HG03175 (cell line): ENCODE data around the gene IWS1.
"Not testable (repeated sequence)": the region's sequence is repeated elsewhere in the genome, so short reads cannot be mapped to it uniquely, and the experiment has no call there.

Experiments
- ATAC-seq: cut with Tn5 transposase; IDR thresholded peaks from one replicate; pipeline ENCODE4 v1.9.1; 2021; ENCODE audit warnings: mild to moderate bottlenecking, moderate library complexity; ENCODE audit not compliant: unreplicated experiment

IWS1 gene

DNA sequence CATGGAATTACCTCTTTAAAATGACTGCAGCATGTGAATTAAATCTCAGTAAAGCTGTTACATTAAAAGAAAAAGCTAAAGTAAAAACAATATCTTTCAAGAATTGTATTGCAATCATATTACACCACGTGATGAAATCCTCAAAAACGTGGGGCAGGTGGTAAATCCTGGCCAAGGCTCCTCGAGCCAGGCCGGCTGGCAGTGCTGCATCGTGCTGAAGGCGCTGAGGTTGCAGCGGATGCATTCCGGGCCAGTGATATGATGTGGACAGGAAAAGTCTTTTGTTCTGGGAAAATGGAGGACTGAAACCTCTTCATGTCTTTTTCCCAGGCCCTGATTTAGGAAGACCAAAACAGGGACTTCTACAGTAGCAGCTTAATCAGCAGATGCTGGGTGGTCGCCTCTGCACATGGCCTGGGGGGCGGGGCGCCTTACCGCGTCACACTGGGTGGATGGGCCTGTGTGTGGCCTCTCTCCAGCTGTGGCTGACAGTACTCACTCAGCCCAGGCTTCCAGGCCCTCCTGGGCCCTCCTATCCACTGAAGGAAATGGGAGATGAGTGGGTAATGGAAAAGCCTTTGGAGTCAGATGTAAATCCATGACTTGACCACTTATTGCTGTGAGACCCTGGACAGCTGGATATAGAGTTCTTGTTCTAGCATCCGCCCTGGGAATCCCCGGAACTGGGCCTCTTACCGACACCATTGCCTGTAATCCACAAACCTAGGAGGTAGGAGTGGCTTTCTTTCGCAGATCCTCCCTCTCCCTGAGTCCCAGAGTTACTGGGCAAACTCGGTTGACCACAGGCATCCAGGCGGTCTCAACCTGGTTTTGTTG is 62.9 kb downstream of the IWS1 start:
- ATAC-seq: no peak

DNA sequence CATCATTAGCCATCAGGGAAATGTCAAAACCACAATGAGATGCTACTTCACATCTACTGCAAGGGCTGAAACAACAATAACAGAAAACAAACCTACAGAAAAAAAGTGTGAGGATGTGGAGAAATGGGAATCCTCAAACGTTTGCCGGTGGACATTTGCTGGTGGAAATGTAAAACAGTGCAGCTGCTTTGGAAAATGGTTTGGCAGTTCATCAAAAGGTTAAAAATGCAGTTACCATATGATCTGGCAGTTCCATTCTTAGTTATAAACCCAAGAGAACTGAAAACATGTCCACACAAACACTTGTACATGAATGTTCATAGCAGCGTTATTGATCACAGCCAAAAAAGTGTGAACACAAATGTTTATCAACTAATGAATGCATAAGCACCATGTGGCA is 63.8 kb downstream of the IWS1 start:
- ATAC-seq: no peak

DNA sequence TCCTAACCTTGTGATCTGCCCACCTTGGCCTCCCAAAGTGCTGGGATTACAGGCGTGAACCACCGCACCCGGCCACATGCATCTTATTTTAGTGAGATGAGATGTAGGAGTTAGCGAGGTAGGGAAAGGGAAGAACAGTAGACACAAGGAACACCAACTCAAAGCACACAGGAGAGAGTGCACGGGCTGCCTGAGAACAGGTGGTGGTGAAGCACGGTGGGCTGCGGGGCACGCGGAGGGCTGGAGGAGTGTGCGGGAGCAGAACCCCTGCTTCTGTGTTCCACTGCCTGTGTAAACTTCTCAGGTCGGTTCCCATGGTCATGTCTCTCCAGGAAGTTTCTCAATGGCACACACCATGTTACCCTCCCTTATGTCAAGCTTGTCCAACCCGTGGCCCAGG is 69.3 kb downstream of the IWS1 start:
- ATAC-seq: no peak

DNA sequence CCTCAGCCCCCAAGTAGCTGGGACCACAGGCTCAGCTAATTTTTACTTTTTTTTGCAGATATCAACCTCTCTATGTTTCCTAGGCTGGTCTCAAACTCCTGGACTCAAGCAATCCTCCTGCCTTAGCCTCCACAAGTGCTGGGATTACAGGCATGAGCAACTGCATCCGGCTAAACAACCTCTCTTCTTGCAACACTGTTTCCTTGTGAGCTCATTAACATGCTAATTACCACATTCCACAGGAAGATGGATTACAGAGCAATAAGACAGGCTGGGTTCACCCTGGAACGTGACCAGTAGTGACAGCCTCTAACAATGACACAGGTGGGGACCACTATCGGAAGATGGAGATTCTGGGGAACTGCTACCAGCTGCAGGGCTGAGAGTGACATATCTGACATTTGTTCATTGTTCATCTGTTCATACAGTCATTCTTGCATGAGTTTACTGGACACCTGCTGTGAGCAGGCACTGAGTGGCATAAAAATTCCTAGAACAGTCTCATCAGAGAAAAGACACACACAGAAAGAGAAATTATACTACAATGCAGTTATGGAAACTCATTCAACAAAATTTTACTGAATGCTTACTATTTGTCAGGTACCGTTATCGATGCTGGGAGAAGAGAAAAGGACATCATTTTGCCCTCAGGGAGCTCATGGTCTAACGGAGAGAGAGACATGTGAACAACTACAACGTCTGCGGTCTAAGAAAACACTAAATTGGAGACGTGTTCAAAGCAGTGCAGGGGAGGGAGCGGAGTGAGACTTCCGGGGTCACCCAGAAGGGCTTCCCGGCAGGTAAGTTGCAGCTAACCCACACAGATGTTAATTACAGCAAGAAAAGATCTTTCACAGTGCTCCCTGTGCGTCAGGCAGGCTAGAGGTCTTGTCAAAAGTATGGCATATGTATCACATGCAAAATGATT is 70.5 kb downstream of the IWS1 start:
- no peak for ATAC-seq

DNA sequence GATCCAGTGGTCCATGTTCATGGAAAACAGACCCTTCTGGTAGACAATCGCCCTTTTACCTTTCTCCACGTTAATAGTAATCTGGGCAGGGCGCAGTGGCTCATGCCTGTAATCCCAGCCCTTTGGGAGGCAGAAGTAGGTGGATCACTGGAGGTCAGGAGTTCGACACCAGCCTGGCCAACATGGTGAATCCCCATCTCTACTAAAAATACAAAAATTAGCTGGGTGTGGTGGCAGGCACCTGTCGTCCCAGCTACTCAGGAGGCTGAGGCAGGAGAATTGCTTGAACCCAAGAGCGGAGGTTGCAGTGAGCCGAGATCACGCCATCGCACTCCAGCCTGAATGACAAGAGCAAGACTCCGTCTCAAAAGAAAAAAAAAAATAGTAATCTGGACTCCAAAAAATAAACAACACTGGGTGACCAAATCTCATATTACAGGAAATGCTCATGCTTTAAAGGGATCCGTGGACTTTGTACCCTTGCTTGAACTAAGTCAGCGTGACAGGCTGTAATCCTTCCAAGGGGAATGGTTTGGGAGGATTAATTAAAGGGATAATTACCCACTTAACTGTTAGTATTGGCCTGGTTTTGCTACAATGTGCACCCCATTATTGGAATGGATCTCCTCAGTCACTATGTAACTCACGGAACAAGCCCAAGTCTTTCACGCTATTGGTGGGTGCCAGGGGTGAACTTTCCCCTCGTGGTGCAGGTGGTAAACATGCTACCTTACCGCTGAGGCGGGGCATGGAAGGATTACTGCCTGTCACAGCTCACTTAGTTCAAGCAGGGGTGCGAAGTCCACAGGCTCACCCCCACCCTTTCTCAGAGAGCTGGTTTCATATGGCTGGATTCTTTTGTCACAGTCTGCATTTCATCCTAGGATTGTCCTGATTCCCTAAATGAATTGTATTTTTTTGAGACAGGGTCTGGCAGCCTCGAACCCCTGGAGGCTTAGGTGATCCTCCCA is 71.4 kb downstream of the IWS1 start:
- ATAC-seq: no peak

DNA sequence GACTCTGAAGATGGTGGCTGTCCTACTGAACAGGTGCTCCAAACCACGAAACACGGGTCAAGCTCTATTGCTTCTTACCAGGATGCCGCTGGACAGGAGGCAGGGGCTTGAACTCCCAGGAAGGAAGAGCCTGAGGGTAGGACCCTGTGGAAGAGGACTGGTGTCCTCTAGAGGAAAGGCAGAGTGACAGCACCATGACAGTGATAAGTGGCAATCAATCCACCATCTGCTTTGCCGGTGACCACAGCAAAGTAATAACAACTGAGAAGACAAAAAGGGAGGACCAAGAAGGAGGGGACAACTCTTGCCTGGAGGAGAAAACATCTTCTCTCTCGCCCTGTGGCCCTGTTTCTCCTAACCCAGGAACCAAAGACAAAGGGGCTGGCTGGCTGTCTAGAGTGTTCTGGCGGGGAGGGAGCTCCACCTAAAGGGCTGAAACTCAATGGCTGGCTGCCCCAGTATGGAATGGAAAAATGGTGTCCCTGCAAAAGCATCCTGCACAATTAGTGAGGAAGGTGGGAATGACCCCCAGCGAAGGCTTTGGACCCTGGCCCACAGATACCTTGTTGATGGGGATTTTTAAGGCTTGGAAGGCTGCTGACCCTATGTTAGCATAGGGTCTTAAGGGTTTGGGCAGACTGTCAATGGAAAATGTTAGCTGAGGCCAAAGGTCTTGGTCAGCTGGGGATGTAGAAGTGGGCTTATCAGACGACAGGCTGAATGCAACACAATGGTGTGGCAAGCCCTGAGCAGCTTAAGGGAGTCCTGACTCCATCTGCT is 72.7 kb downstream of the IWS1 start:
- no peak for ATAC-seq

DNA sequence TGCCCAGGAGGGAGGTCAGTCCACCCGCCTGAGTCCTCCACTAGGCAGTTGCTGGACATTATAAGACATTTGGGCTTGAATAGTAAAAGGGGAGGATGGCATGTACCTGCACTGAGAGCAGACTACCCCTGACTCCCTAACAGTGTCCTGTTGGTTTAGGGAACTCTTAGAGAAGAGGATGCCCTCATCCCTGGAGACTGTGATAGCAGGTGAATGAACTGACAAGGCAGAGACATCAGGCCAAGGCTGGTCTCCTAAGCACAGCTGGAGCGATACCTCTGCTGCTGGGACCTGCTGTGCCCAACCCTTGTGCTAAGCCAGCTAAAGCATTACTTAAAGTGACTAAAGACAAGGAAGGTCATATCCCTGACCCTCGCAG is 73.3 kb downstream of the IWS1 start:
- no peak for ATAC-seq

DNA sequence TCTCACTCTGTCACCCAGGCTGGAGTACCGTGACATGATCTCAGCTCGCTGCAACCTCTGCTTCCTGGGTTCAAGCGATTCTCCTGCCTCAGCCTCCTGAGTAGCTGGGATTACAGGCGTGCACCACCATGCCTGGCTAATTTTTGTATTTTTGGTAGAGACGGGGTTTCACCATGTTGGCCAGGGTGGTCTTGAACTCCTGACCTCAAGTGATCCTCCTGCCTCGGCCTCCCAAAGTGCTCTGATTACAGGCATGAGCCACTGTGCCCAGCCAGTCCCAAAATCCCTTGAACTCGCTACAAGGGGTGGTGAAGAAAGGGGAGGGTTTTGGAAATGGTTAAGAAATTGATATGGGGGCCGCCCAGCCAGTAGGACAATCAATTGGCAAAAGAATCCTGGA is 73.9 kb downstream of the IWS1 start:
- not testable (repeated sequence) for ATAC-seq

DNA sequence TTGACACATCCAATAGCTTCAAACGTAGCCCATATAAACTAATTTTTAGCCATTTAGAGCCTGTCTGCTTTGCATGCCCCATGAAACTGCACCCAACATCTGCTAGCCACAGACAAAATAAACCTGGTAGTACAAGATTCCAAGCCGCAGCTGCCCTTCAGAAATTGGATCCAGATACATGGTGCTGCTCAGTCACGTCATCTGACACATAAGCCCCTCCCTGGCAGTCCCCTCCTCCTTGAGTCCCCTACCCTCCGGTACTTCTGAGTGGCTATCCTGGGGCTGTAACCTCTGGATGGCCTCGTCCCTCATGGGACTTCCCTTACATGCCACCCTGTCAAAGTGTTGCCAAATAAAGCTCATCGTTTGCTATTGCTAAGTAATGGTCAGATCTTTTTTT is 74.3 kb downstream of the IWS1 start:
- ATAC-seq: no peak

DNA sequence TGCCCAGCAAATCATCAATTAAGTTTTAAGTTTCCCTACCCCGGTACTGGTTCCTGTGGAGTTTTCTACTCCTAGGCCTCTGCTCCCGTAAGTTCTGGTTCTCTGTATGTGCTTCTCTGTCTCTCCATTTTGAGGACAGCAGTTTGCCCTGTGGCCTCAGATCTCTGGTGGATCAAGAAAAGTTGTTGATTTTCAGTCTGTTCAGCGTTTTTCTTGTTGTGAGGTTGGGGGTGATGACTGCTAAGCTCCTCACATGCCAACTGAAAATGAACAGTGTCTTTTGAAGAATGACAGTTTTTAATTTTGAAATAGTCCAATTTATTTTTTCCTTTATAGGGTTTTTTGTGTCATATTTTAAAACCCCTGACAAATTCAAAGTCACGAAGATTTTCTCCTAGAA is 76.4 kb downstream of the IWS1 start:
- ATAC-seq: no peak

DNA sequence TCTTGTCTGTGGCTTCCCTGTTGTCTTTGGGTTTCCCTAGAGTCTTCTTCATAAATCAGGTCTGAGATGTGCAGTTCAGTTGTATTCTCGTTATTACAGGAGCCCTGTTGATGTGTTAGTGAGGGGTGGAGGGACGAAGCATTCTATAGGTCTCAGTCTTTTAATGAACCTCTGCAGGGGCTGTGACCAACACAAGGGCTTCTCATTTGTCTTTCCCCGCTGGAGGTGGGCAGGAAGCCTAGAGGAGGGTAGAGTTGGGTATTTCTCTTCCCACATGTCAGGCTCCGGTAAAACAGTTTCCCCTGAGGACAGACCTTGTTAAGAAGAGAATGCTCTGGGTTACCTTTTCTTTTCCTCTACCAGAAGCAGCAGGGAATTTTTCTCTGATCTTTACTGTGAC is 76.9 kb downstream of the IWS1 start:
- no peak for ATAC-seq

DNA sequence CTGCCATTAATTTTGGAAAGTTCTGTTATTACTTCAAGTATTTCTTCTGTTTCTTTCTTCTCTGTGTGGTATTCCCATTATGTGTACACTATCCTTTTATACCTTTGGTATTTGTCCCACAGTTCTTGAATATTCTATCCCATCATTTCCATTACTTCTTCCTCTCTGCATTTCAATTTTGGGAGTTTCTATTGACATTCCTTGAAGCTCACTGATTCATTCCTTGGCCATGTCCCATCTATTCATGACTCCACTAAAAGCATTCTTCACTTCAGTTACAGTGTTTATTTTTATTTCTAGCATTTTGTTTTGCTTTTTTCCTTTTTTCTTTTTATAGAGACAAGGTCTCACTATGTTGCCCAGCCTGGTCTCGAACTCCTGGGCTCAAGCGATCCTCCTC is 77.8 kb downstream of the IWS1 start:
- no peak for ATAC-seq

DNA sequence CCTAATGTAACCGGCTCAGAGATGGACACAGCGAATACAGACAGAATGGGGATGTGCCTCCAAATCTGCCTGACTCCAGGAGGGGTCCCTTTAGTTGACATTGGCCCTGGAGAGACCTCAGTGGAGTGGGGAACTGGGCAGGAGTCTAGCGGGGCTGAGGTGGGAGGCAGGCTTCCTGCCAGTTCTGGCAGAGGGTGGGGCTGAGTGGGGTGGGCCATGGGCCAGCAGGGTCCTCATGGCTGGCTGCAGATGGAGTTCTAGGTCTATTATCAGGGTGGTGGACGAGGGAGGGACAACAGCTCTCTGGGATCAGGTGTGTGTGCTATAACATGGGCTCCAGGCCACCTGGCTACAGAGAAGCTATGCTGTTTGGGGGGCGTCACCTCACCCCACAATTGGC is 86.9 kb downstream of the IWS1 start:
- no peak for ATAC-seq

DNA sequence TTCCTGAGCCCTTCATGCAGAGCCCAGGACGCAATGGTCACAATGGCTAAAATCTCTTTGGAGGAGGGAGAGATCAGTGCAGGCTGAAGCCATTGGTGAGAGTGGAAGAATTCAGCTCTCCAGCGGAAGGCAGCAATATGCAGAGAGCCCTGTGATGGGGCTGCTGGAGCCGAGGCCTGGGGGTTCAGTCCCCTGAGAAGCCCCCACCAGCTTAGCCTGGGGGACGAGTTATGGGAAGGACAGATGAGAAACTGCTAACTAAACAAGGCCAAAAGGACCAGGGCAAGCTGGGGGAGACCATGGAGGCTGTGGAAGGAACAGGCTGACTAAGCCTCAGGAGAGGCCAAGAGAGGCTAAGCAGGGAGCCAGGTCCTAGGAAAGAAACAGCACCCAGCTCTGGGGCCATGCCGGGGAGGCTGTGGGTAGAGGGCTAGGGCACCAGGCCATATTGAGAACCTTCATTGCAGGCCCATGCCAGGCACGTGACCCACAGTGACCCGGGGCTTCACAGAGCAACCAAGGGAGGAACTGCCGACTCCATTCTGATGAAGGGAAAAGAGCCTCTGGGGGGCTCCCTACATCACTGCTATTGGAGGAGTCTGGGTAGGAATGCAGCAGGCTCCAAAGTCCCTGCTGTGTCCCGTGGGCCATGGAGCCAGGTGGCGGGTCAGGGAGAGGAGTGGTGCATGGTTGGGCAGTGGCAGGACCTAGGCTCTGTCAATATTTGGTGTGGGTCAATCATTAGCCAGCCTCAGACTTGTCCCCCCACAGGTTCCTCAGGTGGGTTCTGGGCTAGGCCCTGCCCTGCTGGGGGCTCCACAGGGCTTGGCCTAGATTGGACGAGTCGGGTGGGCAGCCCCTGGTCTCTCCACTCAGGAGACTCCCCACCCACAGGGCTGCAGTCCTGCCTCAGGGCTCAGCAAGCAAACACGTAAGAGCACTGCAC is 88.2 kb downstream of the IWS1 start:
- ATAC-seq: no peak

DNA sequence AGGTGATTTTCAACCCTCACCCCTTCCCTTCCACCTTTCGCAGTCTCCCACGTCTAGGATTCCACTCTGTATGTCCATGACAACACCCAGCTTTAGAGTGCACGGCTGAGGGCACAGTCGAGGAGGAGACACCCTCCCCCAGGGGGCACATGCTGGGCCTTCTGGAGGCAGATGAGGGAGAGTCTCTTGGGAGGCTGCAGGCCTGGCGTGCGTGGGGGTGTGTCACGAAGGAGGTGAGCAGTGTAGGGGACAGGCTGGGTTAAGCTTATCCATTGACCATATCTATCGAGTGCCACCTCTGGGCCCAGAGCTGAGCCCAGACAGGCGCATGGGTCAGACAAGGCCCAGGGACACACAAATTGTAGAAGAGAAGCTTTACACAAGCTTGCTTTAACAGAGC is 89.2 kb downstream of the IWS1 start:
- ATAC-seq: no peak

DNA sequence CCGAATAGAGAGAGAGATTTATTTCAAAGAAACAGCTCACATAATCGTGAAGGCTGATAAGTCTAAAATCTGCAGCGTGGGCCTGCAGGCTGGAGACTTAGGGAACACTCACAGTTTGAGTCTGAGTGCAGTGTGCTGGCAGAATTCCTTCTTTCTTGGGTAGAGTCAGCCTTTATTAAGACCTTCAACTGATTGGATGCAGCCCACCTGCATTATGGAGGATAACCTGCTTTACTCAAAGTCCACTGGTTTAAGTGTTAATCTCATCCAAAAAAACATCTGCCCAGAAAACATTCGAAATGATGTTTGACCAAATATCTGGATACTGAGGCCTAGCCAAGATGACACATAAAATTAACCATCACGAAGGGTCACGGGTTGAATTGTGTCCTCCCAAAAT is 91.8 kb downstream of the IWS1 start:
- no peak for ATAC-seq

DNA sequence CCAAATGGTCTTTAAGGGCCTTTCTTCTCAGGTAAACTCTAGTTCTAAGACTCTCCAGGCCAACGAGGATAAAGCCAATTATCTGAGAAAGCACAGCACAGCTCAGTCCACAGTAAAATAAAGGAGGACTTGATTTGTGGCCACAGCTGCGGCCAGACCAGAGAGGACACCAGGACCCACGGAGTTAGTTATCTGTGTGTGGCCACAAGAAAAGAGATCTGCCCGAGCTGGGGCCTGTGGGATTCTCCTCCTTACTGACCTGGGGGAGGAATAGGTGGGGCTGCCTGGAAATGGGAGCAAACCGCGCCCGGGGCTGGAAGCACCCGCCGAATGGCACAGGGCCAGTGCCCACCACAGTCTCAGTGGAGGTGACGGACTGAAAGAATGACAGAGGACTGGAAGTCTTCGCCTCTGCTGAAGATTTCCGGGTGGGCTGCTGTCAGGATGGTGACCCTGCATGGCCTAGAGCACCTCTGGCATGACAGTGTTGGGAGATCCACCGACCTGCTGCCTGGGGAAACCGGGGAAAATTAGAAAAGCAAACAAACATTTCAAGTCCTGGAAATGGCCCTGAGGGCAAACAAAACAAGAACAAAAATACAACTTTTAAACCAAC is 94.8 kb downstream of the IWS1 start:
- no peak for ATAC-seq
